D721Med (cell line): ENCODE measurements around the gene CETP.
"Not testable (repeated sequence)": the region's sequence is repeated elsewhere in the genome, so short reads cannot be mapped to it uniquely, and the experiment has no call there.

Experiments used
- DNase-seq: peaks from one replicate; pipeline ENCODE4 v3.0.0; 2011; ENCODE audit warnings: low spot score; ENCODE audit not compliant: insufficient read length
- FAIRE-seq: peaks from 2 replicates; lab custom pipeline; 2011; peaks lifted over from hg19 to GRCh38; lab: Jason Lieb, UNC
- TF ChIP-seq, protein P1 (sequence below): IDR thresholded peaks from 2 replicates; pipeline ENCODE4 v1.5.1; 2012; ENCODE audit warnings: mild to moderate bottlenecking, control low read depth; ENCODE audit not compliant: insufficient read depth; ENCODE audit errors: missing control alignments

Gene CETP

DNA sequence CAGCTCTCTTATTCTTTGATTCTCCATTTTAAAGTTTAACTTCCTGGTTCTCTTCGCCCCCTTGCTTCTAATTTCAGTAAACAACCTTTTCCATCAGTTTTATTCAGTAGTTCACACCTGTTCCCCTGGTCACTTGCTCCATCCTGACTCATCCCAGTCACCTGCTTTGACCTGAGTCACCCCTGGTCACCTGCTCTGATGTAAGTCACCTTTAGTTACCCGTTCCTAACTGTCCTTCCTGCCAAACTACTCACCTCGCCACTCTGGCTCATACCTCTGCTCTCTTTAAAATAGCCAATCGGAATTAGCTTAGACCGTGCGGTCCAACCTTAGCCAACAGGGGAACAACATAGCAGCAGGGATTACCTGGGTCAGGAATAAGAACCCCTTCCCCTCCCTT lies 22.9 kb downstream of the CETP start:
- no peak for FAIRE-seq
- TF ChIP-seq, protein P1, sequence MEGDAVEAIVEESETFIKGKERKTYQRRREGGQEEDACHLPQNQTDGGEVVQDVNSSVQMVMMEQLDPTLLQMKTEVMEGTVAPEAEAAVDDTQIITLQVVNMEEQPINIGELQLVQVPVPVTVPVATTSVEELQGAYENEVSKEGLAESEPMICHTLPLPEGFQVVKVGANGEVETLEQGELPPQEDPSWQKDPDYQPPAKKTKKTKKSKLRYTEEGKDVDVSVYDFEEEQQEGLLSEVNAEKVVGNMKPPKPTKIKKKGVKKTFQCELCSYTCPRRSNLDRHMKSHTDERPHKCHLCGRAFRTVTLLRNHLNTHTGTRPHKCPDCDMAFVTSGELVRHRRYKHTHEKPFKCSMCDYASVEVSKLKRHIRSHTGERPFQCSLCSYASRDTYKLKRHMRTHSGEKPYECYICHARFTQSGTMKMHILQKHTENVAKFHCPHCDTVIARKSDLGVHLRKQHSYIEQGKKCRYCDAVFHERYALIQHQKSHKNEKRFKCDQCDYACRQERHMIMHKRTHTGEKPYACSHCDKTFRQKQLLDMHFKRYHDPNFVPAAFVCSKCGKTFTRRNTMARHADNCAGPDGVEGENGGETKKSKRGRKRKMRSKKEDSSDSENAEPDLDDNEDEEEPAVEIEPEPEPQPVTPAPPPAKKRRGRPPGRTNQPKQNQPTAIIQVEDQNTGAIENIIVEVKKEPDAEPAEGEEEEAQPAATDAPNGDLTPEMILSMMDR = no peak

DNA sequence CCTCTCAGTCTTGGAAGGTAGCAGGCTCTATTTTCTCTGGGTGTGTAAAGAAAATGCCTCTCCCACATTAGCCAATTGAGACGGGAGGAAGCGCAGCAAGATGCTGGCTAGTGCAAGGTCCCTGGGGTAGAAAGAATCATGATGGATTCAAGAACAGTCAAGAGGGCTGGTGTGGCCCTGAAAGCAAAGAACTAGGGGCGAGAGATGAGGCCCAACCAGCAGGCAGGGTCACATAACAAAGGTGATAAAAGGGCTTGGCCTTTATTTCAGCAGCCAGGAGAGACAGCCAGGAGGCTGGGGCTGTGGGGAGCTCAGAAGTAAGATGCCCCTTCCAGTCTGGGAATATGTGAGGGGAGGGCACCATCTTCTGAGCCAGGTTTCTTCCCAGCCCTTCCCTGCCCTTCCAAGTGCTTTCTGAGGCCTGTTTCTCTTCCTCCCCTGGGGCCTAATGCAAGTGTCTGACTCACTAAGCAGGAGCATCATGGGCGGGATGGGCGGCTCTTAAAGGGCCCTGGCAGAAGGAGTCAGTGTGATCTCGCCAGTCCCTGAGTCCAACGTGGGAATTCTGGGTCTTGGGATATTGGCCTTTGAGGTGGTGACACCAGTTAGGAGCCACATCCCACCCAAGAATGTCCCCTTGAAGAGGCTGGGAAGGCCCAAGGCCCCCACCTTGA lies 23.7 kb downstream of the CETP start:
- TF ChIP-seq, protein P1 = no peak
- DNase-seq (no peak), FAIRE-seq (no peak)

More for the DNA sequence above, 22.9 kb downstream of the CETP start:
- DNase-seq = no peak

DNA sequence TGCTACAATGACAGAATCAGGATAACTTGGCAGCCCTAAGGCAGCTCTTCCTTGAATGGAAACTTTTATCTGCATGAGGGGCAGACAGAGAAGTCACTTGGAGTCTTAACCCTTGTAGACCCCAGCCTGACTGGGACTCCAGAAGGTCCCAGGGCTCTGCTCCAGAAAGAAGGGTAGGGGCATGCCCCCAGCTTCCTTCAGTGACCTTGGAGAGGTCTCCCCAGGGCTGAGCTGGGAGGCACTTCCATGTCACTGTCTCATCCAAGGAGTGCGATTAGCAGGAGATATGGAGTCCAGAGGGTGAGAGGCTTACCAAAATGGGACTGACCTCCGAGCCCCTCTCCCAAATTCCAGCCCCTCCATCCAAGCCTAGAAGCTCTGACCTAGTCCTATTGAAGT lies 24.2 kb downstream of the CETP start:
- FAIRE-seq = no peak
- DNase-seq = no peak
- TF ChIP-seq, protein P1 = no peak

DNA sequence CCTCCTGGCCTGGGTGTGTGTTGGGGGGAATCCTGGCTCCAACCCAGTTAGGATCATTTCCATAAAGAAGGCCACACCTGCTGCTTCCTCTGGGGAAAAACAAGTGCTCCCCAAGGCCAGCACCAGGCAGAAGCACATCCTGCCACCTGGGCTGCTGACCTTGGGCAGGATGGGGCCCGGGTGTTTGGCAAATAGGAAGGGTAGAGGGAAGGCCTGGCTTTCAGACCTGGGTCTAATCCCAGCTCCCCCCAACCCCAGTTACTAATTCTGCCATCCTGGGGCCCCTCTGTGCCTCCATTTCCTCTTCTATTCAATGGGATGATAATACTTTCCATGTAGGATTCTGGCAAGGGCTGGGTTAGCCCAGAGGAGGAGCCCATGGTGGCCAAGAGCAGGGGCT lies 24.6 kb downstream of the CETP start:
- DNase-seq (no peak), FAIRE-seq (no peak)
- TF ChIP-seq, protein P1 = no peak

DNA sequence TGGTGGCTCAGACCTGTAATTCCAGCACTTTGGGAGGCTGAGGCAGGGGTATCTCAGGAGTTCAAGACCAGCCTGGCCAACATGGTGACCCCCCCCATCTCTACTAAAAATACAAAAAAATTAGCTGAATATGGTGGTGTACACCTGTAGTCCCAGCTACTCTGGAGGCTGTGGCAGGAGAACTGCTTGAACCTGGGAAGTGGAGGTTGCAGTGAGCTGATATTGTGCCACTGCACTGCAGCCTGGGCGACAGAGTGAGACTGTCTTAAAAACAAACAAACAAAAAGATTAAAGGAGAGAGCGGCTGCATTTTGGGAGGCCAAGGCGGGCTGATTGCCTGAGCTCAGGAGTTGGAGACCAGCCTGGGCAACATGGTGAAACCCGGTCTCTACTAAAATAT lies 25.2 kb downstream of the CETP start:
- not testable (repeated sequence) for DNase-seq, FAIRE-seq

DNA sequence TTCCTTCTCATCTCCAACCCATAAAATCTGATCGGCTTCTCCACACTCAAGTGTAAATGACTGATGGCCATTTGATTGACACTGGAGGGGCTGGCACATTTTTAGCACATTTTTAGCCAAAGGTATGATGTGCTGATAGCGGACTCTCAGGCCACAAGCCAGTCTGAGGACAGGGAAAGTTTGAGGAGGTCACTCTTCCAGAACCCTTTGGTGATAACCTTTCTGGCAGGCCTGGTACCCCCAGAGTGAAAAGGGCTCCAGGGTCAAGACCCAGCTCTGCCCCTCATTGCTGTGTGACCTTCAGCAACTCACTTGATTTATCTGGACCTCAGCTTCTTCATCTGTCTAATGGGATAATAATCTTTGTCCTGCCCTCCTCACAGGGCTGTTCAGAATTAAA lies 25.9 kb downstream of the CETP start:
- TF ChIP-seq, protein P1 = no peak
- DNase-seq = no peak
- no peak for FAIRE-seq

DNA sequence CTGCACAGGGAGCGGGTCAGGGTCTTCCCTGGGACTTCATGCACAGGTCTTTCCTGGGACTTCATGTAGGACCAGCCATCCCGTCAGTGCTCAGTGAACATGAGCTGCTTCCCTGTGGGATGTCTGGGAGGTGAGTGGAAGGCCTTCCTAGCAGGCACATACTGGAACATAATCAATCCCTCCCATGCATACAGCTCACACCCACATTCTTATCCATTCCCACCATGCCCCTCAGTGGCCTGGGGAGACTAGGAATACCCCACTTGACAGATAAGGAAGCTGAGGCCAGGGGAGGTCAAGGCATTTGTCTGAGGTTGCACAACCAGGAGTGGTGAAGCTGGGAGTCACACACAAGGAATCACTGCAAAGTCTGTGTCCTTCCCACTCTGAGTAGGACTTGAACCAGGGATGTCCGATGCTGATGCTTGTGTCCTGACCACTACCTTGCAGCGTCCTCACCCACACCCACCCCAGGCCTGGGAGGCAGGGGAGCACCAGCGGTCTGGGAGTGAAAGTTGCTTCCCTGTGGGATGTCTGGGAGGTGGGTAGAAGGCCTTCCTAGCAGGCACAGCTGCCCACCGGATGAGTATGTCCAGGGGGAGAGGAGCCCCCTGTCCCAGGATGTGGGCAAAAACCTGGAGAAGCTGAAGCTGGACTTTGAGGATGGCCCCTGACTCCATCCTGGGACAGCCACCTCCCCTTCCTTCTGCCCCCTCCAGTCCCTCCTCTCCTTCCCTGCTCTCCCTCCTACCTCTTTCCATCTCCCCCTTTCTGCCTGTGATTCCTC lies 26.6 kb downstream of the CETP start:
- no peak for FAIRE-seq
- TF ChIP-seq, protein P1 = no peak

More for the DNA sequence above, 26.6 kb downstream of the CETP start:
- no peak for DNase-seq
